Pancreas (tissue), 10 donors: ENCODE data around the gene SLC14A1. TPM values are rescaled to one million over a fixed set of nuclear protein-coding genes. Genes with fewer than 3 reads are reported as not detected.

Source experiments
- ATAC-seq, 4 donors: fragments of 200-7000 bp; cut with Tn5 transposase; one replicate each; pipeline versions ENCODE4 v1.8.0 to v1.9.1; 2020; ENCODE audit warnings: mild to moderate bottlenecking in 4 of 4, moderate library complexity in 4 of 4
- DNase-seq, 6 donors: peaks; one replicate each; pipeline ENCODE4 v3.0.0-alpha.2; 2020
- FAIRE-seq: peaks from 2 replicates; lab custom pipeline; 2012; peaks lifted over from hg19 to GRCh38; lab: Jason Lieb, UNC
- H3K27ac ChIP-seq, 4 donors: fragments of 200-600 bp; sonication (generic); 1 replicate in 3 of 4; 2 replicates in 1 of 4; pipeline versions ENCODE4 v1.5.0 to v1.8.0; 2020
- H3K27me3 ChIP-seq, 4 donors: fragments of 200-600 bp; one replicate each; pipeline ENCODE4 v1.8.0; 2021
- H3K36me3 ChIP-seq, 3 donors: fragments of 200-600 bp; sonication (generic) in 1 of 3; one replicate each; pipeline versions ENCODE4 v1.5.0 to v1.8.0; 2020 to 2021
- H3K4me1 ChIP-seq, 3 donors: fragments of 200-600 bp; one replicate each; pipeline ENCODE4 v1.8.0; 2021
- H3K4me3 ChIP-seq, 4 donors: fragments of 200-600 bp; sonication (generic) in 2 of 4; one replicate each; pipeline versions ENCODE4 v1.5.0 to v1.8.0; 2020 to 2021
- H3K9me3 ChIP-seq, 4 donors: fragments of 200-600 bp; one replicate each; pipeline ENCODE4 v1.8.0; 2021
- CTCF ChIP-seq, 4 donors: fragments of 200-600 bp; sonication (generic) in 3 of 4; IDR thresholded peaks; one replicate each; pipeline versions ENCODE4 v1.5.0 to v1.8.0; 2021; ENCODE audit warnings: antibody characterized with exemption in 4 of 4
- WGBS, 2 donors: extraction: QIAGEN DNeasy Blood & Tissue Kit; methylation state at CpG; one replicate each; pipeline ENCODE4 v1.1.7; 2013; 5-methylcytosine and 5-hydroxymethylcytosine counted together
- intact Hi-C, 3 donors: fragments of 100-400 bp; cut with DNase I; formaldehyde crosslinking; loops; one replicate each; pipeline versions ENCODE4 v1.11.1 to v1.14.2; 2022
- polyA plus RNA-seq, 2 donors: library from polyadenylated mRNA; stranded (reverse); fragments of 200-250 nt; gene quantifications; one replicate each; pipeline ENCODE4 v1.2.3, GENCODE V29; 2013
- total RNA-seq, 6 donors: library from RNA; stranded (reverse); fragmentation: NEBNext Ultra II Directional in 4 of 6; extraction: Animal tissue kit (Norgen Biotek cat#: 25700) in 4 of 6; gene quantifications; one replicate each; pipeline versions ENCODE4 v1.2.1 to v1.2.4, GENCODE V29; 2021 to 2023
- donor health status: healthy with polysubstance abuse.
- donor health status: DM: no; HTN: no; CAD: no; lungs with moderate emphysema.
- donor health status: DM: no; HTN: no; CAD: no.
- donor health status: control.
- donor health status: control.
- donor health status: Bipolar disorder and iron deficiency.
- donor health status: DM: yes; HTN: yes; CAD: no.
- donor health status: DM: no; HTN: no; CAD: no.
- donor health status: DM: no; HTN: no; CAD: no.
- donor health status: DM: yes; HTN: yes; CAD: no.

Gene SLC14A1
- total and polyA plus RNA-seq, 8 donors, result 0.49 to 2.5 (median 1.1) TPM

- H3K4me1 ChIP-seq, result no peaks in the 10 kb centered on the region
- no peak for FAIRE-seq
These were observed 43.8 kb upstream of the SLC14A1 start for GRCh38 chr18:45680066-45680690.

GRCh38 chr18:45682181-45682580 lies 41.8 kb upstream of the SLC14A1 start:
- ATAC-seq (no peak), DNase-seq (no peak), FAIRE-seq (no peak)
- H3K4me1 ChIP-seq, result no peaks in the 10 kb centered on the region
- no peak for TF ChIP-seq CTCF (IDR thresholded peaks at IDR 0.05)
- no peaks in the 10 kb centered on the region for H3K36me3 ChIP-seq
- H3K27ac ChIP-seq, result no peak overlapping the region
- no peak overlapping the region for H3K4me3 ChIP-seq
- 63 to 70% methylated on average over 8 of the region's 8 CpGs for WGBS, 2 donors
- no peaks in the 10 kb centered on the region for H3K9me3 ChIP-seq
- intact Hi-C loops, result no loop called here
- no peaks in the 10 kb centered on the region for H3K27me3 ChIP-seq

More at GRCh38 chr18:45680066-45680690, 43.8 kb upstream of the SLC14A1 start:
- ATAC-seq (no peak), DNase-seq (no peak)
- no peaks in the 10 kb centered on the region for H3K27me3 ChIP-seq
- intact Hi-C loops, result no loop called here
- no peak for TF ChIP-seq CTCF (IDR thresholded peaks at IDR 0.05)
- no peak overlapping the region for H3K27ac ChIP-seq
- H3K4me3 ChIP-seq, result no peak overlapping the region
- no peaks in the 10 kb centered on the region for H3K36me3 ChIP-seq
- 62 to 68% methylated on average over 6 of the region's 6 CpGs for WGBS, 2 donors
- H3K9me3 ChIP-seq, result no peaks in the 10 kb centered on the region

GRCh38 chr18:45684341-45685115 lies 39.5 kb upstream of the SLC14A1 start:
- Histone ChIP-seq H3K27me3 (no peaks in the 10 kb centered on the region), H3K36me3 (no peaks in the 10 kb centered on the region), H3K4me3 (no peak overlapping the region), H3K4me1 (no peaks in the 10 kb centered on the region), H3K27ac (no peak overlapping the region), H3K9me3 (no peaks in the 10 kb centered on the region)
- TF ChIP-seq CTCF (IDR thresholded peaks at IDR 0.05), result no peak
- 49 to 59% methylated on average over 5 of the region's 5 CpGs for WGBS, 2 donors
- no peak for ATAC-seq
- no peak for FAIRE-seq
- intact Hi-C loops, result no loop called here
- no peak for DNase-seq

GRCh38 chr18:45686891-45687611 lies 36.9 kb upstream of the SLC14A1 start:
- Histone ChIP-seq H3K9me3 (no peaks in the 10 kb centered on the region), H3K36me3 (no peaks in the 10 kb centered on the region), H3K27me3 (no peaks in the 10 kb centered on the region), H3K4me3 (no peak overlapping the region), H3K27ac (no peak overlapping the region), H3K4me1 (no peaks in the 10 kb centered on the region)
- FAIRE-seq, result no peak
- ATAC-seq, result peak in 3 of 4 donors; percentile 22 to 44 (median 34)
- no peak for TF ChIP-seq CTCF (IDR thresholded peaks at IDR 0.05)
- whole genome bisulfite sequencing, 2 donors, result 63 to 74% methylated on average over 7 of the region's 7 CpGs
- intact Hi-C loops, result no loop called here
- no peak for DNase-seq
